DOHH2 (cell line): ENCODE results near the gene SEC14L3.

Experiments used
- H3F3A ChIP-seq: fragments of 200-600 bp; sonication (generic), shearing (Covaris generic); 2 replicates; pipeline ENCODE4 v1.6.0; 2016; ENCODE audit warnings: antibody characterized with exemption, mild to moderate bottlenecking; ENCODE audit not compliant: control insufficient read depth, insufficient read depth
- H3K27ac ChIP-seq: fragments of 200-600 bp; sonication (generic); 2 replicates; pipeline ENCODE4 v1.5.1; 2014; ENCODE audit warnings: low read depth, mild to moderate bottlenecking, low read length, moderate library complexity
- H3K27me3 ChIP-seq: fragments of 200-600 bp; sonication (generic); 2 replicates; pipeline ENCODE4 v1.6.1; 2014; ENCODE audit warnings: mild to moderate bottlenecking, low read length, mixed read lengths; ENCODE audit not compliant: control insufficient read depth
- H3K36me3 ChIP-seq: fragments of 200-600 bp; sonication (generic); 2 replicates; pipeline ENCODE4 v1.6.1; 2014; ENCODE audit warnings: mild to moderate bottlenecking, low read length, moderate library complexity, mixed read lengths; ENCODE audit not compliant: control insufficient read depth
- H3K4me1 ChIP-seq: fragments of 200-600 bp; sonication (generic); 2 replicates; pipeline ENCODE4 v1.6.1; 2014; ENCODE audit warnings: mild to moderate bottlenecking, low read length, mixed read lengths; ENCODE audit not compliant: control insufficient read depth
- H3K4me2 ChIP-seq: fragments of 200-600 bp; sonication (generic); 2 replicates; pipeline ENCODE4 v1.6.0; 2014; ENCODE audit warnings: mild to moderate bottlenecking, low read length, moderate library complexity
- H3K4me3 ChIP-seq: fragments of 200-600 bp; sonication (generic); 2 replicates; pipeline ENCODE4 v1.5.1; 2014; ENCODE audit warnings: mild to moderate bottlenecking, low read length, mixed read lengths
- H3K79me2 ChIP-seq: fragments of 200-600 bp; sonication (generic); 2 replicates; pipeline ENCODE4 v1.6.1; 2014; ENCODE audit warnings: mild to moderate bottlenecking, low read length, mixed read lengths; ENCODE audit not compliant: control insufficient read depth
- H3K9me2 ChIP-seq: fragments of 200-600 bp; sonication (generic); replicated peaks from 2 replicates; pipeline ENCODE4 v1.6.1; 2014; ENCODE audit warnings: mild to moderate bottlenecking, low read length, mixed read lengths; ENCODE audit not compliant: control insufficient read depth
- H3K9me3 ChIP-seq: fragments of 200-600 bp; sonication (generic); 2 replicates; pipeline ENCODE4 v1.6.1; 2014; ENCODE audit warnings: antibody characterized with exemption, low read length, mixed read lengths; ENCODE audit not compliant: control insufficient read depth, insufficient read depth
- H4K20me1 ChIP-seq: fragments of 200-600 bp; sonication (generic); 2 replicates; pipeline ENCODE4 v1.6.0; 2014; ENCODE audit warnings: low read depth, mild to moderate bottlenecking, antibody characterized with exemption, low read length, moderate library complexity; ENCODE audit not compliant: control insufficient read depth, insufficient read depth
- EZH2phosphoT487 ChIP-seq: fragments of 200-600 bp; sonication (generic); IDR thresholded peaks from 2 replicates; pipeline ENCODE4 v1.6.1; 2017; ENCODE audit warnings: borderline replicate concordance, mild to moderate bottlenecking, antibody characterized with exemption, low read length, moderate library complexity, mixed read lengths
- TF ChIP-seq, protein P1 (sequence below): fragments of 200-600 bp; sonication (generic); IDR thresholded peaks from one replicate; pipeline ENCODE4 v1.5.1; 2014; ENCODE audit warnings: antibody characterized with exemption, mild to moderate bottlenecking, low read depth, low read length; ENCODE audit not compliant: poor library complexity, severe bottlenecking

SEC14L3 gene

DNA sequence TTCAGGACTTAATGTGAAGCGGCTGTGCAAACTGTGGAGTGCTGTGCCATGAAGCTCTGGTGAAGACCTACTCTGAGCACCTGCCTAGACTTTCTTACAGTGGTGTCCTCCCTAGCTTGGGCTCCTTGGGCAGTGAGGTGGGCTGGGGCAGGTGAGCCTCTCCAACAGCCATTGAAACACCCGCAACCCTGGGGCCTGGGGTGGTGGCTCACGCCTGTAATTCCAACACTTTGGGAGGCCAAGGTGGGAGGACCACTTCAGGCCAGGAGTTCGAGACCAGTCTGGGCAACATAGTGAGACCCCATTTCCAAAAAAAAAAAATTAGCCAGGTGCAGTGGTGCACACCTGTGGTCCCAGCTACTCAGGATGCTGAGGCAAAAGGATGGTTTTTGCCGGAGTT lies 14.3 kb upstream of the SEC14L3 start:
- no peaks in the 10 kb centered on the region for H3K36me3 ChIP-seq
- H3F3A ChIP-seq: no peaks in the 10 kb centered on the region
- no peaks in the 10 kb centered on the region for H4K20me1 ChIP-seq
- no peaks in the 10 kb centered on the region for H3K79me2 ChIP-seq
- H3K4me3 ChIP-seq: no peak overlapping the region
- no peak overlapping the region for H3K27ac ChIP-seq
- H3K27me3 ChIP-seq: no peaks in the 10 kb centered on the region
- H3K4me2 ChIP-seq: no peak overlapping the region
- H3K9me2 ChIP-seq: no peaks in the 10 kb centered on the region
- no peaks in the 10 kb centered on the region for H3K4me1 ChIP-seq
- TF ChIP-seq, protein P1, sequence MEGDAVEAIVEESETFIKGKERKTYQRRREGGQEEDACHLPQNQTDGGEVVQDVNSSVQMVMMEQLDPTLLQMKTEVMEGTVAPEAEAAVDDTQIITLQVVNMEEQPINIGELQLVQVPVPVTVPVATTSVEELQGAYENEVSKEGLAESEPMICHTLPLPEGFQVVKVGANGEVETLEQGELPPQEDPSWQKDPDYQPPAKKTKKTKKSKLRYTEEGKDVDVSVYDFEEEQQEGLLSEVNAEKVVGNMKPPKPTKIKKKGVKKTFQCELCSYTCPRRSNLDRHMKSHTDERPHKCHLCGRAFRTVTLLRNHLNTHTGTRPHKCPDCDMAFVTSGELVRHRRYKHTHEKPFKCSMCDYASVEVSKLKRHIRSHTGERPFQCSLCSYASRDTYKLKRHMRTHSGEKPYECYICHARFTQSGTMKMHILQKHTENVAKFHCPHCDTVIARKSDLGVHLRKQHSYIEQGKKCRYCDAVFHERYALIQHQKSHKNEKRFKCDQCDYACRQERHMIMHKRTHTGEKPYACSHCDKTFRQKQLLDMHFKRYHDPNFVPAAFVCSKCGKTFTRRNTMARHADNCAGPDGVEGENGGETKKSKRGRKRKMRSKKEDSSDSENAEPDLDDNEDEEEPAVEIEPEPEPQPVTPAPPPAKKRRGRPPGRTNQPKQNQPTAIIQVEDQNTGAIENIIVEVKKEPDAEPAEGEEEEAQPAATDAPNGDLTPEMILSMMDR: no peak
- no peak for TF ChIP-seq EZH2phosphoT487
- H3K9me3 ChIP-seq: no peaks in the 10 kb centered on the region

DNA sequence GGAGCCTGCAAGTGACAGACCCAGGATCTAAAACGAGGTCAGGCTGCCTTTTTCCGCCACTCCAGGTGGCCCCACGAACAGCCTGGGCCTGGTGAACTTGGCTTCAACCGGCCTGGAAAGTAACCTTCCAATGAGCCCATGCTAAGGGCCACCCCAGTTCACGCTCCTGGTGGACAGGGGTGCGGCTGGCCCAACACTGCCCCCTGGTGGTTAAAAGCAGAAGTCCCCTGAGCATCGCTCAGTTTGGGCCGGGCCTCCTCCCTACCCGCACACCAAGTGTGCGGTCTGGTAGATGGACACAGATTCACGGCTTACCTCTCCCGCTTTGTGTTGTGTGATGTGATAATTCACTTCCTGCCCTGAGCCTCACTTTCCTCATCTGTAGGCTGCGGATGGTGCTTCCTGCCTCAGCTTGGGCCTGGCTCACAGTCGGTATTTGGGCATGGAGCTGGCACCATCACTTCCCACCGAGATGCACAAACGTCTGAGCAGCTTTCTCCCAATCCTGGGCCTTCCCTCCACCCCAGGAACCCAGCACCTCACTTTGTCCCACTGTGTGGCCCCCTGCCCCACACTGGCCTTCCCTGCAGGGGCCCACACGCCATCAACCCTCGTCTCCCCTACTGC lies 13.7 kb upstream of the SEC14L3 start:
- Histone ChIP-seq H3K4me3 (no peak overlapping the region), H3K36me3 (no peaks in the 10 kb centered on the region), H3K9me2 (no peaks in the 10 kb centered on the region), H3K9me3 (no peaks in the 10 kb centered on the region), H3K4me1 (no peaks in the 10 kb centered on the region), H3K4me2 (no peak overlapping the region), H3K27ac (no peak overlapping the region), H3K79me2 (no peaks in the 10 kb centered on the region), H3F3A (no peaks in the 10 kb centered on the region), H3K27me3 (no peaks in the 10 kb centered on the region), H4K20me1 (no peaks in the 10 kb centered on the region)
- TF ChIP-seq, protein P1: peak; percentile 93
- no peak for TF ChIP-seq EZH2phosphoT487

DNA sequence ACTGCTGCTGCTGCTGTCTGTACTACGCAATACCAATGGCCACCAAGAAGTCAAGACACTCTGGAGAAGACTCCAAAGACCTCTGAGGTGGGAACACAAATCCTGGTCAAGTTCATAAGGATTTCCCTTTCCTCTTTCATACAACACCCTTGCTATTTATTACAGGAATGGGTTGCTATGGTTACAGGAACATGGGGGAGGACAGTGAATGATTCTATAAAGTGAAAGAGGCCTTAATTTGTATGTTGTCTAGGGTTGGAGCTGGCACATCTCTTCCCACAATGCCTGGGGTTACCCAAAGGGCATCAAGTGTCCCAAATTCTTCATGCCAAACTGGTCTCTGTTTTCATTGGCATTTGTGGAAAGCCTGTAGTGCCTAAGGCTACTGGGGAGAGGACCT lies 11.4 kb upstream of the SEC14L3 start:
- Histone ChIP-seq H3K4me3 (no peak overlapping the region), H3K9me3 (no peaks in the 10 kb centered on the region), H3K4me2 (no peak overlapping the region), H3K27me3 (0 out of 2 replicates have a peak, but pooled peaks cover 2% of the 10 kb centered on the region), H3K79me2 (no peaks in the 10 kb centered on the region), H3K9me2 (no peaks in the 10 kb centered on the region), H3F3A (no peaks in the 10 kb centered on the region), H3K4me1 (no peaks in the 10 kb centered on the region), H4K20me1 (no peaks in the 10 kb centered on the region), H3K27ac (no peak overlapping the region), H3K36me3 (no peaks in the 10 kb centered on the region)
- TF ChIP-seq, protein P1: no peak
- TF ChIP-seq EZH2phosphoT487: no peak
